T follicular helper cell (primary cell): Measurements from ENCODE around the gene CIAO3.
"Not testable (repeated sequence)": the region's sequence is repeated elsewhere in the genome, so short reads cannot be mapped to it uniquely, and the experiment has no call there.

Experiments used
- DNase-seq: peaks from one replicate; pipeline ENCODE4 v3.0.0-alpha.2; 2020; ENCODE audit warnings: low read depth
- total RNA-seq, 2 experiments: gene quantifications; one replicate each; lab custom pipeline; 2026; lab: John Stamatoyannopoulos, UW

Gene CIAO3
- total RNA-seq: 38.4 to 54.9 reads per million in 2 experiments

DNA sequence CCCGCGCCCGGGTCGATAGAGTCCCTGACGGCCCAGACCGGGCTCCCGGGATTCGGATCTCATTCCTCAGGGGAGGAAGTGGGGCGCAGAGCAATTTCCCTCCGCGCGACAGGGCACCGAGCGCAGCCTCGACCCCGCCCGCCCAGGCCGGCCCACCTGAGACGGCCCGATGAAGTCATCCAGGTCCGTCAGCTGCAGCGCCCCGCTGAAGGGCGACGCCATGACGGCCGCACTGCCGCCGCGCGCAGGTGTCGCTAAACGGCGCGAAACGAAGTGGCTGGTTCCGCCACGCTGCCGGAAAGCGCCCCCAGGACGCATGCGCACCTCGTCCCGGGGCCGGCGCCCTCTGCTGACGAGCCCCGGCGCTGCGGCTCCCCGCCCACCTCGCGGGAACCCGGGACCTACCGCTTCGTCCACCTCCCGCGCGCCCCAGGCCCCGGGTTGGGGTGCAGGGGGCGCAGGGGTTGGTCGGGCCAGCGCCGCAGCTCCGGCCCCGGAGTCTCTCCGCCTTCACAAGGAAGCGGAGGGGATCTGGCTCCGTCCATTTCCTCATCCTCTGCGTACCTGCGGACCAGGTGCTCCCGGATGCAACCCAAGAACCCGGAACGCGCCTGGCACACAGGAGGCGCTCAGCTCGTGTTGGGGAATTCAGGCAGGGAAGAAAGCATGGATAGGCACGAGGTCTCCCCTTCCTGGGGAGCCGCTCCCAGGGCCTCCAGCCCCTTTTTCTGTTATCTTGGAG, at the start of gene CIAO3:
CIAO3 (minus strand) TSS at position 234 of the 742 bp plus-strand sequence; CDS start at position 222, 12 bp downstream.
- peak; percentile 86 for DNase-seq

DNA sequence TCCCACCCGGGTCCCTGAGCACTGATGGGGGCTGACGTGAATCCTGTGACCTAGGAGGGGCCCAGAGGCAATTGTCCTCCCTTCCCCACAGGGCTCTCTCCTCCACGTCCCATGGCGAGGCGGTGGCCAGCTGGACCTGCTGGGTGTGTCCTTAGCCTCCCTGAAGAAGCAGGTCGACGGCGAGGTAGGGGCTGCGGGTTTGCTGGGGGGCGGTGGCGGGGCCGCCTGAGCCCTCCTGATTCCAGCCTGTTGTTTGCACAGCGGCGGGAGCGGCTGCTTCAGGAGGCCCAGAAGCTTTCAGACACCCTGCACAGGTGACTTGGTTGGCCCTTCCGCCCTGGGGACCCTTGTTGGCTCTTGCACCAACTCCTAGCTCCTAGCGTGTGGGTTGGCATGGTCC, 49.3 kb upstream of the CIAO3 start:
- no peak for DNase-seq

DNA sequence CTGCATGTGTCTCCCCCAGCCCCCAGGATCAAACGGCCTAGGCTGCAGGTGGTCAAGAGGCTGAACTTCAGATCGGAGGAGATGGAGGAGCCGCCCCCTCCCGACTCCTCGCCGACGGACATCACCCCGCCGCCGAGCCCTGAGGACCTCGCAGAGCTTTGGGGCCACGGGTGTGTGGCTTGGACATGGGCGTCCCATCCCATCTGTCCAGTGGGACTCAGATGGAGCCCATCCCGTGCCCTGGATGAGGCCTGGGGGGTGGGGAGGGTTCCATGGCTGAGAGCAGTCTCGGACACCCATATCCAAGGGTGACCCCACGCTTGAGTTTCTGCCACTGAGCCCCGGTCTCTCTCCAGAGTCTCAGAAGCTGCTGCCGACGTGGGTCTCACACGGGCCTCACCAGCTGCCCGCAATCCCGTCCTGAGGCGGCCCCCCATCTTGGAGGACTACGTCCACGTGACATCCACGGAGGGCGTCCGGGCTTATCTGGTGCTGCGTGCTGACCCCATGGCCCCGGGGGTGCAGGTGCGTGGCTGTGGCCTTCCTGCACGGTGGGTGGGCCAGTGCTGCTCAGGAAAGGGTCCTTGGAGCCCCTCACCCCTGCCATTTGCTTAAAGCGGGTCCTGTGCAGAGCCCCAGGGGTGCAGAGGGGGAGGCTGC, 48.5 kb upstream of the CIAO3 start:
- no peak for DNase-seq

DNA sequence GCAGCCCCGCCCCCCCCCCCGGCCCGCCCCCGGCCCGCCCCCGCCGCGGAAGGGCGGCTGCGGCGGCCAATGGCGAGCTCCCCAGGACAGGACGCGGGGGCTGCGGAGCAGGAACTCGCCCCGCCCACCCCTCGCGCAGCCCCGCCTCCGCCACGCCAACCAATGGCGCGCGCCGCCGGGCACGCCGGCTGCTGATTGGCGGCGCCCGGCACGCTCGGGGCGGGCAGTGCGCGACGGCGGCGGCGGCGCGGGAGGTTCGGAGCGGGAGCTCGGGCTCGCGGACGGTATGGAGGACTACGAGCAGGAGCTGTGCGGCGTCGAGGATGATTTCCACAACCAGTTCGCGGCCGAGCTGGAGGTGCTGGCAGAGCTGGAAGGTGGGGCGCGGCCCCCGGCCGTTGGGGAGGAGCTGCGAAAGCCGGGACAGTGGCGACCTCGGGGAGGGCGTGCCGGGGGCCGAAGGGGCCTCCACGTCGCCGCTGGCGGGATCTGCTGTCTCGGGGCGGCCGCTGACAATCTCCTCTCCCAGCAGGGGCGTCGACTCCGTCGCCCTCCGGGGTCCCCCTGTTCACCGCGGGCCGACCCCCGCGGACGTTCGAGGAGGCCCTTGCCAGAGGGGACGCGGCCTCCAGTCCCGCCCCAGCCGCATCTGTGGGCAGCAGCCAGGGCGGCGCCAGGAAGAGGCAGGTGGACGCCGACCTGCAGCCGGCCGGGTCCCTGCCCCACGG, 47.8 kb upstream of the CIAO3 start, which contains the start of gene CHTF18:
CHTF18 (plus strand) TSS at position 222 of the 728 bp plus-strand sequence; CDS start at position 287, 65 bp downstream.
- peak; percentile 92 for DNase-seq

DNA sequence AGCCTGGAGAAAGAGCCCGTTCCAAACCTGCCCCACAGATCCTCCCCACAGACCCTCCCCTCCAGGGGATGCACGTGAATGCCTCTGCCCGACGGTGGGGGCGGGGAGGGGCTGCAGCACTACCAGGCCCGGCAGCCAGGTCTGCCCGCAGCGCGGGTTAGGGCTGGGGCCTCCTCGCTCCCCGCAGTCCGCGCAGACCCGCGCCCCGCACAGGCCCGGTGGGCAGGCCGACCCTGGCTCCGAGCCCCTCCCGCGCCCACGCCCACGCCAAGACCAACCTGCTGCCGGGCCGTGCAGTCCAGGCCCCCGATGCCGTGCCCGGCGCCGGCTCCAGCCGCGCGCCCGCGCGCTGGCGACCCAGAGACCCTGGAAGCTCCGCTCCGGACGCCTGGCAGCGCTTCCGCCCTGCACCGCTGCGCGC, 47.2 kb upstream of the CIAO3 start, which contains the start of gene RPUSD1:
RPUSD1 (minus strand) TSS at position 404 of the 421 bp plus-strand sequence. CDS start 644 bp downstream, outside the sequence.
- DNase-seq: no peak

DNA sequence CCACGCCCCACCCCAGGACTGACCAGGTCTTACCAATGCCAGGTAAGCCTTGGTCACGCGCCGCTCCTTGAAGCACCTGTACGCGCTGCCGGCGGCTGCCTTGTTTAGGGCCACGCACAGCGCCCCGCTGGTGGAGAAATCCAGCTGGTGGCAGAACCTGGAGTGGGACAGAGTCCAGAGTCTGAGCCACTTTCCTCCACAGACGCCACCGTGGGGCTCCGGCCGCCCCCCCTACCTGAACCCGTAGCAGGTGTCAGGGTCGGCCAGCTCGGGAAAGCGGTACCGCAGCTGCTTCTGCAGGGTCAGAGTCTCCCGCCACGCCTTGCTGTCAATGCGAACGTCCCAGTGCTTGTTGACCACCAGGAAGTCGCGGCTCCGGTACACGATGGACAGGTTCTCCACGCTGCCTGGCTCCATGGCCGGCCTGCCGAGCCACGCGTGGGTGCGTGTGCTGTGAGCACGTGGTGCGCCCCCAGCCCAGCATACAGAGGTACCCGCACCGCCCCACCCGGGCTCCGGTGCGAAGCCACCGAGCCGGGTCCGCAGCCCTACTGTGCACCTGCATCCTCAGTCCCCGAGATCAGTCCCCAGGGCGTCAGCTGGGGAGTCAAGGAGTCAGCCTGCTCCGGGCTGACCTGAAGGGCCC, 46.6 kb upstream of the CIAO3 start:
- no peak for DNase-seq

DNA sequence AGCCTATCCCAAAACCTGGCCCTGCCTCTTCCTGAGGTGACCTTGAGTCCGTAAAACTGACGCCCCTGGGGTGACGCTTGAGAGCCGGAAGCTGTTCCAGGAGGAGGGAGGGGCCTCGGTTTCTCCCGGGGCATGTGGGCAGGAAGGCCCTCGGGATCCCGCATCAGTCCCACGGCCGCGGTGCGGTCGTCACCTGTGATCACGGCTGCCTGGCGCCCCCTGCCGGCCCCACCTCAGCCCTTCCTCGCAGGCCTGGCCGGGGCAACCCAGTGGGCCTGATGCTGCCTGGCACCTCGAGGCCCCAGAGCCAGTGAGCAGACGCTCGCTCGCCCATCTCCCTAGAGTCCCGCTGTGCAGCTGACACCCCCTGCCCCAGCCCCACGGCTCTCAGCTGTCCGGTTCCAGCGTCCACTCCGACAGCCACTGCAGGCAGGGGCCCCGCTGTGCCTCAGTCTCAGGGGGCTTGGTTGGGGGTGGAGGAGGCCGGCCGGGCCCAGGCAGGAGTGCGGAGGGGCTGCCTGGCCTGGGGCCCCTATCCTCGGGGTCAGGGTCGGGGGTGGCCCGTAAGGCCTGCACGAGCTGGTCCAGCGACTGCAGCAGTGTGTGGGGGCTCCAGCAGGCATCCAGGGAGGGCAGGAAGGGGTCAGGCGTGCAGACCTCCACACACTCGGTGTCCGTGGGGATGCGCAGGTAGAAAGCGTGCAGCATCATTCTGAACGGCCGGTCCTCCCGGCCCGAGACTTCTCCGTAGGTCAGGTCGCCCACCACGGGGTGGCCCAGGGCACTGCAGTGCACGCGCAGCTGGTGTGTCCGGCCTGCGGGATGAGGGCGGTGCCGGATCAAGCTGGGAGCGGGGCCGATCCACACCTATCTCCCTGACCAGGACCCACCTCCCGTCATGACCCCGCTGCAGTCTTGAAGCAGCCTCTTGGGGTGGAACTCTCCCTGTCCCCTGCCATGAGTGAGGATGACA, 45.1 kb upstream of the CIAO3 start:
- DNase-seq: peak; percentile 60

DNA sequence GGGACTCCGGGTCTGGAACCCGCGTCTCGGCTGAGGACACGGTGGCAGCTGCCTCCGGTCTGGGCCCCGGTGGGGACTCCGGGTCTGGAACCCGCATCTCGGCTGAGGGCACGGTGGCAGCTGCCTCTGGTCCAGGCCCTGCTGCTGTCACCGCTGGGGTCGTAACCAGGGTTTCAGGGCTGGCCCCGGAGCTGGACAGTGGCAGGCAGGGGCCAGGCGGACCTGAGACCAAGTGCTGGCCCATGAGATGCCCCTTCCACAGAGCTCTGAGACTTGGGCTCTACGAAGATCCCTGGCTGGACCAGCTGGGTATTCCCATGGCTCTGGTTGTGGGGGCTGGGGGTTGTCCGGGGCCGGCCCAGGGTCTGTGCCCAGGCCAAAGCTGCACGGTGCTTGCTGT, 43.6 kb upstream of the CIAO3 start:
- no peak for DNase-seq

DNA sequence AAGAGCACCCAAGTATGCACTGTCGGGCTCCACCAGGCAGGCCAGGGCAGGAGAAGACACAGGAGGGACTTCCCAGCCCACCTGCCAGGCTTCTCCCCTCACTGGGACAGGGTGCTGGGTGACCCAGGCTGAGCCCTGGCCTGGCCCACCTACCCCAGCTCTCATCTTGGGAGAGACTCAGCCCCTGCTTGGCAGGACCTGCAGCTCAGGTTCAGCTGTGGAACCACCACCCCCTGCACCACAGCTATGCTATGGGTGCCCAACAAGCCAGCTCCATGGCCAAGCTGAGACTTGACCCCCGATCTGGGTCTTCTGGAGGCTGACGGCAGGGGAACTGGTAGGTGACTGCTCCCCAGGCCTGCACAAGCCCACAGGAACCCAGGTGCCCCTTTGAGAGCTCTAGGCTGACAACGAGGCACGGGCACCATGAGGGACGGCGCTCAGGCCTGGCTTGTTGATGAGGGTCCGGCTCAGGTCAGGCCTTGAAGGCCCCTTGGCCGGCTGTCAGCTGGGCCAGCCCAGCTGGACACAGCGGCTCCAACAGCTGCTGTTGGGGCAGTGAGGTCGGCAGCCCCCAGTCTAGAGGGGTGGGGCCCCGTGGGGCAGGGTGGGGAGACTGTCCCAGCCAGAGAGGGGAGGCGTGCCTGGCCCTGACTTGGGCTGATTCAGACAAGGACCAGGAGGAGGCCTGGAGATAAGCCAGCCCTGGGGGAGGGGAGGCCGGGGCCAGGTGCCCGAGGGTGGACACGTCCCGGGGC, 42.8 kb upstream of the CIAO3 start:
- no peak for DNase-seq

DNA sequence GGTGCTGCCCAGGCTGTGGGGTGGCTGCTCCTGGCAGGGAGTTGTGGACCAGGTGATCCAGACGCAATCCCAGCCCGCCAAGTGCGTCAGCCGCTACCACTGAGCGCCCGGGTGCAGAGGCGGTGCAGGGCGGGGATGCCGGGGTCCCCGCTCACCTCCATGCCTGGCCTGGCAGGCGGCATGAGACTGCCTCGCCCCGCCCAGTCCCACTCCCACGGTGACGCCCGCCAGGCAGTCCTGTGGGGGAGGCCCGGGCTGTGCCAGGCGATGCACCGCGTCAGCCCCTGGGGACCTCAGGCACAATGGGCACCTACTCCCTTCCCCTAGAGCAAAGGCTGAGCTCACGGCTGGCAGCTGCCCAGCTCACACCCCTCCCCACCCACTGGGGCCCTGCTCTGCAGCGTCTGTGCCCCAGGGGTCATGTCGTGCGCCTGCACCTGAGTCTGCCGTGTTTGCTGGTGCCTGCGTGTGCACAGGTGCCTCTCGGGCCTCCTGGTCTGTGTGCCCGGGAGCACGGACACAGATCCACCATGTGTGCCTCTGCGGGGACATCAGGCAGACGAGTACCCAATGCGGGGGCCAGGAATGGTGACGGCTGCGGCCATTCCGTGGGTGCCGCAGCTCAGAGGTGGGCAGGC, 42.1 kb upstream of the CIAO3 start:
- DNase-seq: no peak

DNA sequence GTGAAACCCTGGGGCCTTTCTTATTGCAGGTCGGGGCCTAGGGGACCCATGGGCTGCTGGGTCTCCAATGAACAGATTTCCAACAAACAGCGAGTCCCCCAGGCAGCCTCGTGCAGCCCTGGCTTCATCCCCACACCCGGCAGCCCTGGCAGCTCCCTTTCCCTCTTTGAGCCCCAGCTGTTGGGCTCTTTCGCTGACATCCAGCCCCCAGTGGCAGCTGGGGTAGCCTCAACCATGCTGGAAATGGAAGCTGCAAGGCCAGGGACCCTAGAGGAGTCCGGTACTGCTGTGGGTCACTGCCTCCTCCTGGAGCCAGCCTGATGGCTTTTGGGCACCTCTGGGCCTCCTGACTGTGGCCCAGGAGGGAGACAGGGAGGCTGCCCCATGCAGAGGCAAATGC, 41.5 kb upstream of the CIAO3 start:
- no peak for DNase-seq

DNA sequence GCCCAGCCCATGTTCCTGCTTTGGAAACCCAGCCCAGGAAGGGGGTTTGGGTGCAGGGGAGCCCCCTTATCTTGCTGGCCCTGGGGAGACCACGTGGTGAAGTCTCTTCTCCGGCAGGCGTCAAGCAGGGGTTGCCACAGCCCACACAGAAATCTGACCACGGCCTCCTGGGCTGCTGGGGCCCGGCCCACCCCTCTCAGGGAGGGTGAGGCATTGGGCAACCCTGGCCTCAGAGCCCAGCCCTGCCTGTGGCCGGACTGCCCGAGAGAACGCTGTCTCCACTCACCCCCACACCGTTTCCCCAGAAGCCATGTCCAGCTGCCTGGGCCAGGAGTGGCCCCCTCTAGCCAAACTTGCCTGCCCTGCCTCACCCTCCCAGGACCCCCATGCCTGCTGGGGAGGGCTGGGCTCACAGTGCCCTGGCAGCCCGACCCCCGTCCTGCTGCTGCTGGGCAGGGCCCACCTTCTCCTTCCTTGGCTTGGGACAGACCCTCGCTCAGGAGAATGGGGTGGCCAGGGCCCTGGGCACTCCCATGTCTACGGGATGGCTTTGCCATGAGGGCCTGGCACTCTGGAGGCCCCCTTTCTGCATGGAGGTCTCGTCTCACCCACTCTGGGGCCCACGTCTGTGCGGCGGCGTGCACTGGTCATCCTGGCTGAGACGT, 40.7 kb upstream of the CIAO3 start:
- DNase-seq: no peak

DNA sequence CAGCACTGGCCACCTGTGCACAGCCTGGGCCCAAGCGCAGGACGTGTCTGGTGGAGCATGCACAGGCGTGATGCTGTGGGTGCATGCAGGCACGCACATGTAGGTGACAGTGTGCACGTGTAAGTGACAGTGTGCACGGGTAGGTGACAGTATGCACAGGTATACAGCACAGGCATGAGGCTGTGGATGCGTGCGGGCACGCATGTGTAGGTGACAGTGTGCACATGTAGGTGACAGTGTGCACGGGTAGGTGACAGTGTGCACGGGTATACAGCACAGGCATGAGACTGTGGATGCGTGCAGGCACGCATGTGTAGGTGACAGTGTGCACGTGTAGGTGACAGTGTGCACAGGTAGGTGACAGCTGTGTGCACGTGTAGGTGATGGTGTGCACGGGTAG, 39.5 kb upstream of the CIAO3 start:
- DNase-seq: no peak

DNA sequence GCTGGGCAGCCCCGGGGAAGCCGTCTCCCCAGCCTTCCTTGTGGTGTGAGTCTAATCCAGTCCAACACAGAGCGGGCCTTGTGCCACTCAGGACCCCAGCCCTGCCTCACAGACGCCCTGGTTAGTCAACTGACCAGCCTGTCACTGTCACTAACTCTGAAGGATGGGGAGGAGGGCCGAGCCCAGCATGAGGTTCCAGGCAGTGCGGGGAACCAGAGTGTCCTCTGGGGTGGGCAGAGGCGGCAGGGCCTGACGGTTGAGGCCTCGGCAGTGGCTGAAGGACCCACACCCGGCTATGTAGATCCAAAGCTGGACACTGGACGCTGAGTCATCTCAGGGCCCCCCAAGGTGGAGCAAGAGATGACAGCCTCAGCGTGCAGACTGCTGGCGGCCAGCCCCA, 38.8 kb upstream of the CIAO3 start:
- DNase-seq: no peak

DNA sequence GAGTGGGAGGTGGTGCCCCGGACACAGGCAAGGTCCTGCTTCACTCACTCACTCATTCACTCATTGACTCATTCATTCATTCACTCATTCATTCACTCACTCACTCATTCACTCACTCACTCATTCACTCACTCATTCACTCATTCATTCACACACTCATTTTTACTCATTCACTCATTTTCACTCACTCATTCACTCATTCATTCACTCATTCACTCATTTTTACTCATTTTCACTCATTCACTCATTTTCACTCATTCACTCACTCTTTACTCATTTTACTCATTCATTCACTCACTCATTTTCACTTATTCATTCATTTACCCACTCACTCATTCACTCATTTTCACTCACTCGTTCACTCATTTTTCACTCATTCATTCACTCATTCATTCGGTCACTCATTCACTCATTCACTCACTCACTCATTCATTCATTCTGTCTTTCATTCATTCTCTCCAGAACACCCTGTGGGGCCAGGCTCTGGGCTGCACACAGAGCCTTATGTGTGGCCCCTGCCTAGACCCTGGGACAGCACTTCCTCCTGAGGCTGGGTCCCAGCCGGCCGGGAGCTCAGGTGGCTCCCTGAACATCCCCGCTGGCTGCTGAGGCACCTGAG, 38.2 kb upstream of the CIAO3 start:
- DNase-seq: no peak

DNA sequence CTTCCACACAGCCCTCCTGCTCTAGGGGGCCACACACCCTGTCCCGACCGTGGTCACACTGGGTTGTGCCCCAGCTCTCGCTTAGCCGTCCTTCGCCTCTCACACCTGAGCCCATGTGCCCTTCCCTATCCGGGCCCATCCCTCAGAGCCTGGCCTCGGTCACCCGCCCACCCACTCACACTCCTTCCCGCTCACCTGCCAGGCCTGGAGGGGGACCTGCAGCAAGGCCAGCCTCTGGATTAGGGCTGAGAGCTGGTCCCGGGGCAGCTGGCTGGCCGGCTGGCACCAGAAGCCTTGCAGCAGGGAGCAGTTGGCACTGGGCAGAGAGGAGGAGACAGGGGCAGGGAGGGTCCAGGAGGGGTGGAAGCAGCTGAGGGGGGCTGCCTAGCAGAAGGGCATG, 37.6 kb upstream of the CIAO3 start:
- DNase-seq: no peak

DNA sequence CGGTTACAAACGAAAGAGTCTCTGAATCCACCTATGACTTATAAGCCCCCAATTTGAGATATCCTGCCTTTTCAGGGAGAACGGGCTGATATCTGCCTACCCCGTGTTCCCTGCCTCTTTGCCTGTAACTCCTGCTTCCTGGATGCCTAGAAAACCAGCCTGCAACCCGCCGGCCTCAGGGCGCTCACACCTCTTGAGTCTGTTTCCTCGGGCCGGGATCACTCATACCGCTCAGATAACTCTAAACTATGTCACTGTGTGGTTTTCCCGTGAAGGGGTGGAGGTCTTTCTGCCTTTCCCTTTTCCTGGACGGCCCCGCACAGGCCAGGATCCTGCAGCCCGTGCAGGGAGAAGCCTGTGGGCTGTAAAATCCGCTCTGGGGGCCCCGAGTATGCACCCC, 37.0 kb upstream of the CIAO3 start:
- no peak for DNase-seq

DNA sequence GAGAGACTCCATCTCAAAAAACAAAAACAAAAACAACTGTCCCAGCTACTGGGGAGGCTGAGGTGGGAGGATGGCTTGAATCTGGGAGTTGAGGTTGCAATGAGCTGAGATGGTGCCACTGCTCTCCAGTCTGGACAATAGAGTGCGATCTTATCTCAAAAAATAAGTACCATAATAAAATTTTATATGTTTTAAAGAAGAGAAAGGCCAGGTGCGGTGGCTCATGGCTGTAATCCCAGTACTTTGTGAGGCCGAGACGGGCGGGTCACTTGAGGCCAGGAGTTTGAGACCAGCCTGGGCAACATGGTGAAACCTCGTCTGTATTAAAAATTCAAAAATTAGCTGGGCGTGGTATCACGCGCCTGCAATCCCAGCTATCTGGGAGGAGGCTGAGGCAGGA, 36.0 kb upstream of the CIAO3 start:
- DNase-seq: no peak

DNA sequence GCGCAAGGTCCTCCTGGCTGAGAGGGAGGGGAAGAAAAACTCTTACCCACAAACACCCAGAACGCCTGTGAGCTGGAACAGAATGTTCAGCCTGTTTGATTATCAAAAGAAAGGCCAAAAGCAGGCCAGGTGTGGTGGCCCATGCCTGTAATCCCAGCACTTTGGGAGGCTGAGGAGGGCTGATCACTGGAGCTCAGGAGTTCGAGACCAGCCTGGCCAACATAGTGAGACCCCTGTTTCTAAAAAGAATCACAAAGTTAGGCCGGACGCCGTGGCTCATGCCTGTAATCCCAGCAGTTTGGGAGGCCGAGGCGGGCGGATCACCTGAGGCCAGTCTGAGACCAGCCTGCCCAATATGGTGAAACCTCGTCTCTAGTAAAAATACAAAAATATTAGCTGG, 35.5 kb upstream of the CIAO3 start:
- not testable (repeated sequence) for DNase-seq
